Right lobe of liver (tissue), 4 donors: ENCODE data around the gene OTUD5.

Source experiments
- CTCF ChIP-seq, 4 donors: fragments of 200-600 bp in 3 of 4; fragments of 450-650 bp in 1 of 4; IDR thresholded peaks; one replicate each; pipeline versions ENCODE4 v1.5.1 to v1.8.0; 2016 to 2022; ENCODE audit warnings: antibody characterized with exemption in 4 of 4, mild to moderate bottlenecking in 2 of 4
- POLR2A ChIP-seq: fragments of 450-650 bp; IDR thresholded peaks from one replicate; pipeline ENCODE4 v1.6.1; 2017; ENCODE audit warnings: antibody characterized with exemption, mild to moderate bottlenecking
- donor health status: DM: no; HTN: no; CAD: no.
- donor health status: DM: no; HTN: no; CAD: no.
- donor health status: DM: no; HTN: yes; CAD: no.

DNA sequence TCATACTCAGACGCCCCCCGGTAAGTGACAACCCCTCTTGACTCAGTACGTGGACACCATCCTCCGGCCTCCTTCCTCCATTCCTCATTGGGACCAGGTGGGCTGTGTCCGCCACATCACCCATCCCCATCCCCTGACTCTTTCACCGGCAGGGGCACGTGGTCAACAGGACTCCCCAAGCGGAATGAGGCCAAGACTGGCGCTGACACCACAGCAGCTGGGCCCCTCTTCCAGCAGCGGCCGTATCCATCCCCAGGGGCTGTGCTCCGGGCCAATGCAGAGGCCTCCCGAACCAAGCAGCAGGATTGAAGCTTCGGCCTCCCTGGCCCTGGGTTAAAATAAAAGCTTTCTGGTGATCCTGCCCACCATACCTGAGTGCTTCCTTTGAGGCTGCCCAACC is 54.6 kb downstream of the OTUD5 start:
- no peak for TF ChIP-seq POLR2A
- no peak for TF ChIP-seq CTCF (IDR thresholded peaks at IDR 0.05)
